K562 (cell line): ENCODE measurements around the gene FMNL3. TPM values are rescaled to one million over a fixed set of nuclear protein-coding genes. Genes with fewer than 3 reads are reported as not detected.
A peak's percentile ranks its signal among the peaks of the same experiment; 100 is the strongest.

ENCODE experiments used
- CTCF ChIP-seq, 3 experiments: IDR thresholded peaks in 2 of 3; conservative IDR thresholded peaks in 1 of 3; 2 replicates each; pipeline ENCODE4 v1.5.1; 2011 to 2012; ENCODE audit warnings: low read length in 3 of 3, mild to moderate bottlenecking in 3 of 3, control low read depth in 2 of 3, improper control_type of control experiment in 1 of 3, inconsistent platforms in 1 of 3, low read depth in 1 of 3, mixed read lengths in 1 of 3, moderate library complexity in 1 of 3; ENCODE audit not compliant: insufficient read depth in 2 of 3
- DEAF1 ChIP-seq: fragments of 450-650 bp; formaldehyde crosslinking; IDR thresholded peaks from 2 replicates; pipeline ENCODE4 v1.4.0; 2020; ENCODE audit warnings: mild to moderate bottlenecking, moderate library complexity
- FOXJ3 ChIP-seq: sonication (generic); formaldehyde crosslinking; IDR thresholded peaks from 2 replicates; pipeline ENCODE4 v1.4.0; 2020; ENCODE audit warnings: mild to moderate bottlenecking, missing genetic modification reagents
- GABPB2 ChIP-seq: fragments of 250-450 bp; sonication (Bioruptor Pico); conservative IDR thresholded peaks from 2 replicates; pipeline ENCODE4 v1.5.1; 2021; ENCODE audit warnings: mild to moderate bottlenecking
- GTF3C2 ChIP-seq: IDR thresholded peaks from 3 replicates; pipeline ENCODE4 v1.6.1; 2011; ENCODE audit warnings: borderline replicate concordance, mild to moderate bottlenecking, moderate library complexity; ENCODE audit not compliant: insufficient read length; ENCODE audit errors: extremely low read depth
- KDM5B ChIP-seq: fragments of 200-600 bp; sonication (generic); IDR thresholded peaks from 2 replicates; pipeline ENCODE4 v1.6.1; 2012; ENCODE audit warnings: low read depth, mild to moderate bottlenecking, moderate library complexity, low read length, control low read depth, inconsistent platforms; ENCODE audit not compliant: insufficient replicate concordance
- MLLT1 ChIP-seq, 2 experiments: fragments of 450-650 bp; IDR thresholded peaks; 2 replicates each; pipeline ENCODE4 v1.6.1; 2016
- PHF21A ChIP-seq: fragments of 450-650 bp; IDR thresholded peaks from 2 replicates; pipeline ENCODE4 v1.6.1; 2017; ENCODE audit warnings: low read depth, borderline replicate concordance
- STAT5A ChIP-seq: IDR thresholded peaks from 2 replicates; pipeline ENCODE4 v1.6.1; 2012; ENCODE audit warnings: low read length, inconsistent platforms, borderline replicate concordance
- UBTF ChIP-seq, 2 experiments: IDR thresholded peaks; 2 replicates each; pipeline ENCODE4 v1.6.1; 2012; ENCODE audit warnings: improper control_type of control experiment in 2 of 2, low read depth in 2 of 2, low read length in 2 of 2, borderline replicate concordance in 1 of 2
- ZBTB2 ChIP-seq: fragments of 450-650 bp; IDR thresholded peaks from 2 replicates; pipeline ENCODE4 v1.6.1; 2016; ENCODE audit warnings: antibody characterized with exemption
- ZBTB7A ChIP-seq: IDR thresholded peaks from 2 replicates; pipeline ENCODE4 v1.6.1; 2011; ENCODE audit warnings: low read depth, mild to moderate bottlenecking, low read length, moderate library complexity, borderline replicate concordance; ENCODE audit not compliant: control insufficient read depth
- ZNF696 ChIP-seq: fragments of 250-450 bp; sonication (Bioruptor Pico); conservative IDR thresholded peaks from 2 replicates; pipeline ENCODE4 v1.4.0; 2020; ENCODE audit warnings: mild to moderate bottlenecking, moderate library complexity
- polyA plus RNA-seq, 8 experiments: library from polyadenylated mRNA; depleted of rRNA in 4 of 8; stranded (reverse) in 5 of 8; unstranded in 3 of 8; fragments of >200 nt; fragmentation: Nextera tagmentation in 2 of 8; fragmentation: Illumina TruSeq in 1 of 8; extraction: Ambion mirVana in 2 of 8; extraction: Trizol in 1 of 8; gene quantifications; 2 replicates each; pipeline versions ENCODE4 v1.2.1 to v1.2.3, GENCODE V29; 2011 to 2014; ENCODE audit warnings: inconsistent platforms in 1 of 8, missing spikeins in 1 of 8
- total RNA-seq, 7 experiments: library from RNA; depleted of rRNA in 6 of 7; stranded (reverse); fragments of >200 nt in 6 of 7; fragmentation: Illumina TruSeq in 2 of 7; extraction: Trizol in 2 of 7; gene quantifications; 2 replicates each; pipeline versions ENCODE4 v1.2.1 to v1.2.3, GENCODE V29; 2011 to 2021; ENCODE audit warnings: low replicate concordance in 1 of 7

Gene FMNL3
- total and polyA plus RNA-seq, 9 of the 15 experiments (the other 6 are each of a cell fraction or from before 2014, with no cell fraction given), result 0.49 to 14.4 (median 6.8) TPM

- TF ChIP-seq DEAF1 (no peak), STAT5A (no peak), PHF21A (no peak), FOXJ3 (no peak), GTF3C2 (no peak), KDM5B (no peak), CTCF (IDR thresholded peaks at IDR 0.05 in 2 of 3, conservative IDR thresholded peaks at IDR 0.05 in 1 of 3; ENCODE audit: insufficient read depth in 2 of 3, low read depth in 1 of 3, low read length in 3 of 3) (0 out of 6 replicates have a peak, but pooled peaks of 1 of the 3 experiments have one; percentile 12), MLLT1 (IDR thresholded peaks at IDR 0.05) (no peak), ZBTB7A (no peak), ZNF696 (CRISPR knock-in tag) (no peak), GABPB2 (CRISPR knock-in tag) (no peak), ZBTB2 (no peak), UBTF (IDR thresholded peaks at IDR 0.05; ENCODE audit: borderline replicate concordance in 1 of 2, low read depth in 2 of 2, low read length in 2 of 2) (no peak)
These were observed 119.9 kb downstream of the FMNL3 start (continued) for GRCh38 chr12:49587174-49587908.
